ENCODE results near the gene PLAC1.
A peak's percentile ranks its signal among the peaks of the same experiment; 100 is the strongest.

PLAC1 gene, protein sequence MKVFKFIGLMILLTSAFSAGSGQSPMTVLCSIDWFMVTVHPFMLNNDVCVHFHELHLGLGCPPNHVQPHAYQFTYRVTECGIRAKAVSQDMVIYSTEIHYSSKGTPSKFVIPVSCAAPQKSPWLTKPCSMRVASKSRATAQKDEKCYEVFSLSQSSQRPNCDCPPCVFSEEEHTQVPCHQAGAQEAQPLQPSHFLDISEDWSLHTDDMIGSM

DNA sequence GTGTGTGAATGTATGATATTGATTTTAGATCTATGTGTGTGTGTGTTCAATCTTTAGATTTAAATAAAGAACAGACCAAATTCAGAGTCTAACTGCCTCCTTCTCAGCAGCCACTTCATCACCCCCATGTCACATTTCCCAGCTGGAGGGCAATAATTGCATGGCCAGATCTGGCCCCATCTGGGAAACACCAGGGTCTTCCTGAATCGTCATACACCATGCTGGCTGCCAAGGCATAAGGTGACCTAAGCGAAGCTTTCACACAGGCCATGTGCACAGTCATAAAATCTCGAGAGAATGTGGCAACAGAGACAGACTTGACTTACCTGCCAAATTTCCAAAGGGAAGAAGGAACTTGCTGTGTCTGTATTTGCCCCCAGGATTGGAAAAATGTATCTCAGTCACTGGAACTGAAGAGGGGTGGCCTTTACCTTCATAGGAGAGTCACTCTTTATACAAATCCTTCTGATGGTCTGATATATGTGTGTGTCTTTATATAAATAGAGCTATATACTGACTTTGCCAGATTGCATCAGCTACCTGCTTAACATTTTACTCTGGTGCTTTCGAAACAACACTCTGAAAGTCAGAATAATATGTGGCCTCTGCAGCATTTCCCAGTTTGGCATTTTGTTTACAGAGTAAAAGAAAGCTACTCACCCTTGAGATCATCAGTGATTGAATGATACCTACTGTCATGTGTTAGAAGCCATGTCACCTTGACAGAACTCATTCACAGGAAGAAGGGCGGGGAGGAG, at the start of gene PLAC1:
Gene PLAC1, minus strand, starts transcription at position 470 of the 758 bp plus-strand sequence. CDS start 91,789 bp downstream, outside the sequence.
- H3K9me3 ChIP-seq (ENCODE audit: control insufficient read depth, low read length), result no peaks in the 10 kb centered on the region
- H3K4me1 ChIP-seq (ENCODE audit: control insufficient read depth, insufficient read depth, low read length), result peaks cover 11% of the 10 kb centered on the region
- no peak within 1 kb of the TSS for H3K4me3 ChIP-seq (ENCODE audit: low read length)
- H3K27me3 ChIP-seq (replicated peaks; ENCODE audit: control insufficient read depth, insufficient read depth, low read length), result peaks cover 11% of the 10 kb centered on the region
- no peak for DNase-seq (ENCODE audit: low read depth)
- H3K9ac ChIP-seq (ENCODE audit: low read length), result no peak within 1 kb of the TSS
- no peaks in the 10 kb centered on the region for H3K36me3 ChIP-seq (ENCODE audit: control insufficient read depth, insufficient read depth, low read length, severe bottlenecking)

DNA sequence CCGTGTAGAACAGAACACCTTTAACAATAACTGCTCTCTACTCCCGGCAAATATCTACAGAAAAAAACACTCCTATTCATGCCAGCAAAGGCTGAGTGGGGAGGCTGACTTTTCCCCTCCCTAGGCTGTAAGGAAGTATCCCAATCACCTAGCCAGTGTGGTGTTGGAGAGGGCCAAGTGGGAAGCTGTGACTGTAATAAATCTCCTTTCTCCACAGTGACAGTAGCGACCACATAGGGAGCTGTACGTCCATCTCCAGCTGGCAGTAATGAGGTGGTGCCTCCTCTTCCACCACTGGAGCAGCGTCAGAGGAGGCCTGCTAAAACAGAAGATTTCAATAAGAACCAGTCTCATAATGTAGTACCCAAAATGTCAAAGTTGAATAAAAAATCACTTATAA, 47.9 kb upstream of the PLAC1 start:
- H3K9me3 ChIP-seq (ENCODE audit: control insufficient read depth, low read length), result no peaks in the 10 kb centered on the region
- H3K4me3 ChIP-seq (ENCODE audit: low read length), result no peak overlapping the region
- H3K27me3 ChIP-seq (replicated peaks; ENCODE audit: control insufficient read depth, insufficient read depth, low read length), result no peaks in the 10 kb centered on the region
- no peaks in the 10 kb centered on the region for H3K36me3 ChIP-seq (ENCODE audit: control insufficient read depth, insufficient read depth, low read length, severe bottlenecking)
- no peak for DNase-seq (ENCODE audit: low read depth)
- no peaks in the 10 kb centered on the region for H3K4me1 ChIP-seq (ENCODE audit: control insufficient read depth, insufficient read depth, low read length)
- no peak overlapping the region for H3K9ac ChIP-seq (ENCODE audit: low read length)

DNA sequence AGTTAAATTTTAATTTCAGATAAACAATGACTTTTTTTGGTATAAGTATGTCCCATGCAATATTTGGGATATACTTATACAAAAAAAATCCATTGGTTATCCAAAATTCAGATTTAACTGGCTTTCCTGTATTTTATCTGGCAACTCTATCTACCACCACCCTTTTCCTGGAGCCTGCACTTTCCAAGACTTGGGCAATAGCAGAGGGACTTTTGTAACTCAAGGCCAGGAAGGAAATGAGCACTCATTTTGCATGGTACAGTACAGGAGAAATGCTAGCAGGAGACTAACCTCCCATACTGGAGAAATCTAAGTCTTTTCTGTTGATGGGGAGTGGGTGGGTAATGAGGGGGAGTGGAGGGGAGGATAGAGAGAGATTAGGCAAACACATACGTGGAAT, 37.7 kb upstream of the PLAC1 start:
- Histone ChIP-seq H3K4me3 (ENCODE audit: low read length) (no peak overlapping the region), H3K9ac (ENCODE audit: low read length) (no peak overlapping the region), H3K4me1 (ENCODE audit: control insufficient read depth, insufficient read depth, low read length) (peaks cover 10% of the 10 kb centered on the region), H3K36me3 (ENCODE audit: control insufficient read depth, insufficient read depth, low read length, severe bottlenecking) (no peaks in the 10 kb centered on the region), H3K9me3 (ENCODE audit: control insufficient read depth, low read length) (peaks cover 5% of the 10 kb centered on the region), H3K27me3 (replicated peaks; ENCODE audit: control insufficient read depth, insufficient read depth, low read length) (peaks cover 3% of the 10 kb centered on the region)
- peak; percentile 44 for DNase-seq (ENCODE audit: low read depth)

DNA sequence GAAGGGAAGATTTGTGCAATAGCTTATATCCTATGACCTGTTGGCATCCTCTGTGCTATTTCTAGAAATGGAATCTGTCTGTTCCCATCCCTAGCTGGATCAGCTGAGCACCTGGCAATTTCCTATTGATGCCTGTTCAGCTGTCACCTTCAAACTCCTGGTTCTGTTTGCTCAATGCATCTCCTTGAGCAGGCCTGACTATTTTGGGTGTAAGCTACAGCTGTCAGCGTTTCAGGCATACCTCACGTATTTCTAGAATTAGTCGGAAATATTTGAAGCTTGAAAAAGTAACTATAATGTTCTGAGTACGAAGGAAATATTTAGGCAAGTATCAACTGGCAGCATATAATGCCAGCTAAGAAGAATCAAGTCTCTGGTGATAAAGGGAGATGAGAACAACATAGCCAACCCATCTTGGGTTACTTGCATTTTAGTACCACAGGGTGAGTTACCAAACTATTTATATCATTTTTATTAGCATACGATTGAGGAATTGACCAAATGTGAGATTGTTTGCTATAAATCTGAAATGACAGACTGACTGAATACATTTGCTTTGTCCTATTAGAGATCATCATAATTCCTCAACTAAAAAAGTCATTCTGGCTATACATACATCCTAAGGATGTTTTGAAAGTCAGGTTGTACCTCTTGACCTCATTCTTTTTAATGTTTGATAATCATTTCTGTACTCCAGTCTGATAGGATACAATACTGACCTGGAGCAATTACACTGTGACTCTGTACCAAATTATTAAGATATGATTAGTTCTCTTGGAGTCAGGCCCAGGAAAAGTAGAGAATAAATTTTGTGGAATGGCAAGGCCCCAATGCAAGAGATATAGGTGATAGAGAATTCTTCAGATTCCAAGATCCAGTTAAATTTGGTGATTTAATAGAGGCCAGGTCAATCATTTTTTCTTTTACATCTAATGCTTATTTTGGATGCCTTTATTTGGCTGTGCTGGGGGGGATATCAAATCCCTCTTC, 36.4 kb upstream of the PLAC1 start:
- H3K27me3 ChIP-seq (replicated peaks; ENCODE audit: control insufficient read depth, insufficient read depth, low read length), result peaks cover 3% of the 10 kb centered on the region
- H3K4me1 ChIP-seq (ENCODE audit: control insufficient read depth, insufficient read depth, low read length), result peaks cover 10% of the 10 kb centered on the region
- H3K9me3 ChIP-seq (ENCODE audit: control insufficient read depth, low read length), result no peaks in the 10 kb centered on the region
- H3K4me3 ChIP-seq (ENCODE audit: low read length), result no peak overlapping the region
- H3K36me3 ChIP-seq (ENCODE audit: control insufficient read depth, insufficient read depth, low read length, severe bottlenecking), result no peaks in the 10 kb centered on the region
- no peak for DNase-seq (ENCODE audit: low read depth)
- H3K9ac ChIP-seq (ENCODE audit: low read length), result no peak overlapping the region

DNA sequence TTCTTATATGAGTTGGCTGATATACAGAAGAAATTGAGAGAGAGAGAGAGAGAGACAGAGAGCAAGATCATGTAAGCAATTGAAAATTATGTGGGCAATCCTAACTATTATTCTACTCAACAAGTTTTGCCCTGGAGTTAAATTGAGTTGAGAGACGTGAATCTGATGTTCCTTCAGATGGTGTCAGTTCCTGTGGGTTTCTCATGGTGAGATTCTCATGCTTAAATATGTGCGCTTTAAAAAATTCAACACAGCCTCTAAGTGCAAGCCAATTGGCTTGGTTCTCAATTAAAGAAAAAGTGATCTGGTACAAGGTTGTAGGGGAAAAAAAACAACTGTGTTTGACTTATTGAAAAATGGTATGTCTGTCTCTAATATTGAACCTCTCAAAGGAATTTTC, 35.4 kb upstream of the PLAC1 start:
- Histone ChIP-seq H3K9ac (ENCODE audit: low read length) (no peak overlapping the region), H3K36me3 (ENCODE audit: control insufficient read depth, insufficient read depth, low read length, severe bottlenecking) (no peaks in the 10 kb centered on the region), H3K27me3 (replicated peaks; ENCODE audit: control insufficient read depth, insufficient read depth, low read length) (peaks cover 3% of the 10 kb centered on the region), H3K9me3 (ENCODE audit: control insufficient read depth, low read length) (no peaks in the 10 kb centered on the region), H3K4me3 (ENCODE audit: low read length) (no peak overlapping the region), H3K4me1 (ENCODE audit: control insufficient read depth, insufficient read depth, low read length) (peaks cover 10% of the 10 kb centered on the region)
- no peak for DNase-seq (ENCODE audit: low read depth)

DNA sequence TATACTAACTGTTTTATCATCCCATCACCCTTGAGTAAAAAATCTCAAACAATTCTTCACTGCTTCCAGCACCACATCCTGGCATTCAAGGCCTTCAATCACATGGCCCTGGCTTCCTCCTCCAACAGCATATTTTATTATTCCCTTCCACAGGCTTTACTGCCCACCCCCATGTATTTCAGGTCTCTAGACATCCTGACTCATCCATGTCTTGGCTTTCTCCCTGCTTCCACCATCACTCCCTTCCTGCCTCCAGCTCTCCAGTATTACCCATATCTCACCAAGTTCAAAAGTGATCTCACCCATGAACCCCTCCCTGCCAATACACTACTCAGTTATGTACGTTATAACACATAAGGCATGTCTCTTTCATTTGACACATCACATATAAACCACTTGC, 34.7 kb upstream of the PLAC1 start:
- no peak overlapping the region for H3K4me3 ChIP-seq (ENCODE audit: low read length)
- peaks cover 16% of the 10 kb centered on the region for H3K4me1 ChIP-seq (ENCODE audit: control insufficient read depth, insufficient read depth, low read length)
- H3K9ac ChIP-seq (ENCODE audit: low read length), result no peak overlapping the region
- no peak for DNase-seq (ENCODE audit: low read depth)
- H3K27me3 ChIP-seq (replicated peaks; ENCODE audit: control insufficient read depth, insufficient read depth, low read length), result peaks cover 3% of the 10 kb centered on the region
- H3K9me3 ChIP-seq (ENCODE audit: control insufficient read depth, low read length), result no peaks in the 10 kb centered on the region
- no peaks in the 10 kb centered on the region for H3K36me3 ChIP-seq (ENCODE audit: control insufficient read depth, insufficient read depth, low read length, severe bottlenecking)

DNA sequence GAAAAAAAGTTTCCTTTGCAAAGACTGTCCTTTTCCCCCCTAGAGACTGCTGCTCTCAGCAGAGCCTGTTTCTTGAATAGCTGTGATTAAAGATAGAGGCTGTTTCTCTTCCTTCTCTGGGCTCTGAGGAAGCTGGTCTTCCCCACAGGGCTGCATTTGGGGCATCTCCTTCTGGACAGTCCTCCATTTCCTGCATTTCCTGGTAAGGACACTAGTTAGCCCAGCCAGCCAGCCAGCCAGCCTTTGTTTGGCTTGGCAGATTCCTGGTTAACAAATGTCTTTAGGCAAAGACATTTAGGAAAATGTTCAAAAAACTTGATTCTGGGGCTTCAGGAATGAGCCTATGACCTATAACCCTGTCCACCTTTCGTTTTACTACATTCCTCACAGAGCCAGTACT, 34.0 kb upstream of the PLAC1 start:
- no peaks in the 10 kb centered on the region for H3K9me3 ChIP-seq (ENCODE audit: control insufficient read depth, low read length)
- peaks cover 3% of the 10 kb centered on the region for H3K27me3 ChIP-seq (replicated peaks; ENCODE audit: control insufficient read depth, insufficient read depth, low read length)
- no peak overlapping the region for H3K9ac ChIP-seq (ENCODE audit: low read length)
- H3K36me3 ChIP-seq (ENCODE audit: control insufficient read depth, insufficient read depth, low read length, severe bottlenecking), result no peaks in the 10 kb centered on the region
- H3K4me1 ChIP-seq (ENCODE audit: control insufficient read depth, insufficient read depth, low read length), result peaks cover 18% of the 10 kb centered on the region
- H3K4me3 ChIP-seq (ENCODE audit: low read length), result no peak overlapping the region
- DNase-seq (ENCODE audit: low read depth), result no peak

DNA sequence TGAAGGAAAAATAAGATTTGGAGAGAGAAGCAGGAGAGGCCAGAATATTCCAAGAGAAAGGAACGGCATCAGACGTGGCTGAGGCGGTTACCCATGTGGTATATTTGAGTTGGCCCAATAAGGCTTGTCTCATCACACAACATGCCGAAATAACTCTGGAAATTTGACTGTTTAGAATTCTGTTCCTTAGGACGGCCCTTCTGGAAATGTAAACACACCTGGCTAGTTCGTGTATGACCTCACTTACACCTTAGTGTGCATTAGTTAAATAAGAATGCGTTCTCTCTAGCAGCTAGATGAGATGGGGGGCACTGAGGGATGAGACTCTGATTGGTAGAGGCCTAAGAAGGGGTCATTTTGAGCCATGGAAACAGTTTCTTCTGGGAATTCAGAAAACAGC, 33.2 kb upstream of the PLAC1 start:
- DNase-seq (ENCODE audit: low read depth), result no peak
- no peak overlapping the region for H3K9ac ChIP-seq (ENCODE audit: low read length)
- H3K36me3 ChIP-seq (ENCODE audit: control insufficient read depth, insufficient read depth, low read length, severe bottlenecking), result no peaks in the 10 kb centered on the region
- H3K4me3 ChIP-seq (ENCODE audit: low read length), result no peak overlapping the region
- H3K9me3 ChIP-seq (ENCODE audit: control insufficient read depth, low read length), result no peaks in the 10 kb centered on the region
- H3K27me3 ChIP-seq (replicated peaks; ENCODE audit: control insufficient read depth, insufficient read depth, low read length), result peaks cover 3% of the 10 kb centered on the region
- peaks cover 17% of the 10 kb centered on the region for H3K4me1 ChIP-seq (ENCODE audit: control insufficient read depth, insufficient read depth, low read length)

DNA sequence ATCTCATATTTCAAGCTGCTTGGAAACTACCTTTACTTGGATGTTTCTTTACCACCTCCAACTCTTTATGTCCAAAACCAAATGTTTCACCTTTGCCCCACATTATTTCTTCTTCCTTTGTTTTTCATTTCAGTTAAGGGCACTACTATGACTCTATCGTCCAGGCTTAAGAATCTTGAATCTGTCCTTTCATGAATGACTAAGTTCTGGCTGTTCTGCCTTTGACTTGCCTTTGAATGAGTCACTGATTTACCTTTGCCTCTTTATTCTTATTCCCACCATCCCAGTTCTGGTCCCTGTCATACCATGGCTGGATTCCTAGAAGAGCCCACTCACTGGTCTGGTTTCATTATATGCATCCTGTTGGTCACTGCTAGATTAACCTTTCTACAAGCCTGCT, 30.6 kb upstream of the PLAC1 start:
- peaks cover 21% of the 10 kb centered on the region for H3K4me1 ChIP-seq (ENCODE audit: control insufficient read depth, insufficient read depth, low read length)
- no peaks in the 10 kb centered on the region for H3K36me3 ChIP-seq (ENCODE audit: control insufficient read depth, insufficient read depth, low read length, severe bottlenecking)
- no peaks in the 10 kb centered on the region for H3K9me3 ChIP-seq (ENCODE audit: control insufficient read depth, low read length)
- H3K27me3 ChIP-seq (replicated peaks; ENCODE audit: control insufficient read depth, insufficient read depth, low read length), result no peaks in the 10 kb centered on the region
- no peak overlapping the region for H3K4me3 ChIP-seq (ENCODE audit: low read length)
- H3K9ac ChIP-seq (ENCODE audit: low read length), result no peak overlapping the region
- peak; percentile 45 for DNase-seq (ENCODE audit: low read depth)

DNA sequence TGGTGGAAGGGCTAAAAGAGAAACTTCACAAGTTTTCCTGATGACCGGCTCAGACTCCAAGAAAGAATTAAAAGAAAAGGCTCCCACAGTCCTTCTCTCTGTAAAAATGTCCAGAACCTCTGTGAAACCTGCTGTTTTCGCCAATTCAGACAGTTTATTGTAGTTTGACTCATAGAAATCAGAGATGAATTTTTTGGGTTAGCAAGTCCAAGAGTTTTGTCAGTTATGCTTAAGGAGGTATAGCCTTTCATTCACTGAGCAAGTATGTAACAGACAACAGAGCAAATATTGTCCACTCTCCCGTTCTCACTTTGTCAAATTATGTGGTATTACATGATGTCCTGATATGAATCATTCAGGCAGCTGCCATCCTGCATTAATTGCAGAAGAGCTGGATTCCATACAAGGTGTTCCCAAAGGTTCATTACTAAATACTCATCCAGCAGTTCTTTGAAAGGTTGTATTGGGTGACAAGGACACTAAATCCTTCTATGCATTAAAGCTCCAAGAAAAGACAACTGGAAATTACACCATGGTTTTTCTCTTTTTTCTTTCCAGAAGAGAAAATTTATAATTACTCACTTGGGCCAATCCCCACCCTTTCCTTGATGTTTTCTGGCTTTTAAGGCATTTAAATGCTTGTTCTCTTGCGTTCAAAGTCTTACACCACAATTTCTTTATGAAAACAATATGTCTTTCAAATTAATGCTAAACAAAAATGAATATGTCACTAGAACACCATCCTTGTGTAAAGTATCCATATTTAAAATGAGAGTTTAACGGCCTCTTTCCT, 30.0 kb upstream of the PLAC1 start:
- Histone ChIP-seq H3K4me1 (ENCODE audit: control insufficient read depth, insufficient read depth, low read length) (peaks cover 21% of the 10 kb centered on the region), H3K9me3 (ENCODE audit: control insufficient read depth, low read length) (no peaks in the 10 kb centered on the region), H3K27me3 (replicated peaks; ENCODE audit: control insufficient read depth, insufficient read depth, low read length) (no peaks in the 10 kb centered on the region), H3K4me3 (ENCODE audit: low read length) (no peak overlapping the region), H3K9ac (ENCODE audit: low read length) (no peak overlapping the region), H3K36me3 (ENCODE audit: control insufficient read depth, insufficient read depth, low read length, severe bottlenecking) (no peaks in the 10 kb centered on the region)
- peak; percentile 34 for DNase-seq (ENCODE audit: low read depth)
